Liver (tissue), 9 donors: ENCODE data around the gene IGFL1. TPM values are rescaled to one million over a fixed set of nuclear protein-coding genes. Genes with fewer than 3 reads are reported as not detected.

Experiments used
- DNase-seq: peaks from one replicate; pipeline ENCODE4 v3.0.0-alpha.2; 2017; ENCODE audit warnings: low spot score
- H3K27ac ChIP-seq, 2 donors: one replicate each; pipeline ENCODE4 v1.7.0; 2013; ENCODE audit warnings: inconsistent platforms in 2 of 2, low read length in 2 of 2, control low read depth in 1 of 2, low read depth in 1 of 2, mild to moderate bottlenecking in 1 of 2
- H3K27me3 ChIP-seq, 4 donors: one replicate each; pipeline versions ENCODE4 v1.6.1 to v1.7.0; 2013; ENCODE audit warnings: low read length in 3 of 4, inconsistent platforms in 1 of 4, mild to moderate bottlenecking in 1 of 4, moderate library complexity in 1 of 4; ENCODE audit not compliant: control insufficient read depth in 4 of 4, insufficient read depth in 4 of 4
- H3K36me3 ChIP-seq, 4 donors: one replicate each; pipeline versions ENCODE4 v1.6.1 to v1.7.0; 2013; ENCODE audit warnings: low read length in 3 of 4, mild to moderate bottlenecking in 3 of 4, low read depth in 1 of 4, moderate library complexity in 1 of 4; ENCODE audit not compliant: control insufficient read depth in 4 of 4, insufficient read depth in 3 of 4
- H3K4me1 ChIP-seq, 4 donors: one replicate each; pipeline versions ENCODE4 v1.6.1 to v1.7.0; 2013; ENCODE audit warnings: low read length in 3 of 4, mild to moderate bottlenecking in 3 of 4, moderate library complexity in 1 of 4; ENCODE audit not compliant: control insufficient read depth in 4 of 4, insufficient read depth in 4 of 4
- H3K4me3 ChIP-seq, 3 donors: one replicate each; pipeline versions ENCODE4 v1.6.1 to v1.7.0; 2013; ENCODE audit warnings: low read length in 3 of 3, control low read depth in 1 of 3, low read depth in 1 of 3, mild to moderate bottlenecking in 1 of 3
- H3K9ac ChIP-seq, 2 donors: one replicate each; pipeline ENCODE4 v1.7.0; 2013; ENCODE audit warnings: low read length in 2 of 2, mild to moderate bottlenecking in 2 of 2, moderate library complexity in 2 of 2, control low read depth in 1 of 2, low read depth in 1 of 2
- H3K9me3 ChIP-seq, 4 donors: one replicate each; pipeline versions ENCODE4 v1.6.1 to v1.7.0; 2013; ENCODE audit warnings: low read length in 3 of 4; ENCODE audit not compliant: control insufficient read depth in 4 of 4
- EGR1 ChIP-seq, 2 donors: IDR thresholded peaks; 2 replicates each; pipeline ENCODE4 v1.6.1; 2016 to 2018; ENCODE audit warnings: antibody characterized with exemption in 2 of 2, low read depth in 2 of 2
- FOXA1 ChIP-seq: IDR thresholded peaks from 2 replicates; pipeline ENCODE4 v1.6.1; 2016; ENCODE audit warnings: antibody characterized with exemption
- GABPA ChIP-seq, 2 donors: IDR thresholded peaks in 1 of 2; conservative IDR thresholded peaks in 1 of 2; 2 replicates each; pipeline ENCODE4 v1.6.1; 2016; ENCODE audit warnings: antibody characterized with exemption in 2 of 2, mild to moderate bottlenecking in 1 of 2, moderate library complexity in 1 of 2
- HNF4A ChIP-seq, 2 donors: conservative IDR thresholded peaks; 2 replicates each; pipeline ENCODE4 v1.6.1; 2016; ENCODE audit warnings: antibody characterized with exemption in 2 of 2, mild to moderate bottlenecking in 2 of 2
- JUND ChIP-seq, 2 donors: IDR thresholded peaks; 2 replicates each; pipeline ENCODE4 v1.6.1; 2016; ENCODE audit warnings: antibody characterized with exemption in 2 of 2
- NR2F2 ChIP-seq: IDR thresholded peaks from 2 replicates; pipeline ENCODE4 v1.6.1; 2016; ENCODE audit warnings: antibody characterized with exemption
- RAD21 ChIP-seq, 2 donors: IDR thresholded peaks; 2 replicates each; pipeline ENCODE4 v1.6.1; 2016; ENCODE audit warnings: antibody characterized with exemption in 2 of 2, mild to moderate bottlenecking in 2 of 2
- RXRA ChIP-seq, 2 donors: IDR thresholded peaks; 2 replicates each; pipeline ENCODE4 v1.6.1; 2017 to 2018; ENCODE audit warnings: antibody characterized with exemption in 2 of 2, mild to moderate bottlenecking in 1 of 2
- SP1 ChIP-seq: IDR thresholded peaks from 2 replicates; pipeline ENCODE4 v1.6.1; 2018; ENCODE audit warnings: antibody characterized with exemption, mild to moderate bottlenecking
- TAF1 ChIP-seq: conservative IDR thresholded peaks from 2 replicates; pipeline ENCODE4 v1.6.1; 2016; ENCODE audit warnings: antibody characterized with exemption, mild to moderate bottlenecking
- YY1 ChIP-seq: IDR thresholded peaks from 2 replicates; pipeline ENCODE4 v1.6.1; 2016; ENCODE audit warnings: antibody characterized with exemption, mild to moderate bottlenecking
- whole genome bisulfite sequencing: extraction: QIAGEN DNeasy Blood & Tissue Kit; methylation state at CpG from one replicate; pipeline ENCODE4 v1.1.7; 2013; 5-methylcytosine and 5-hydroxymethylcytosine counted together
- polyA plus RNA-seq, 2 donors: library from polyadenylated mRNA; stranded (reverse) in 1 of 2; unstranded in 1 of 2; fragments of 200-250 nt in 1 of 2; fragments of >200 nt in 1 of 2; fragmentation: Nextera tagmentation in 1 of 2; extraction: Ambion mirVana in 1 of 2; gene quantifications; one replicate each; pipeline versions ENCODE4 v1.2.1 to v1.2.3, GENCODE V29; 2013 to 2015
- total RNA-seq, 2 donors: library from RNA; depleted of rRNA; stranded (reverse); fragments of >200 nt; gene quantifications; one replicate each; pipeline ENCODE4 v1.2.3, GENCODE V29; 2014
- TF ChIP-seq, protein P1 (sequence below): IDR thresholded peaks from 2 replicates; pipeline ENCODE4 v1.6.1; 2016; ENCODE audit warnings: antibody characterized with exemption
- TF ChIP-seq, protein P2 (sequence below): IDR thresholded peaks from 2 replicates; pipeline ENCODE4 v1.6.1; 2016; ENCODE audit warnings: antibody characterized with exemption, mild to moderate bottlenecking
- TF ChIP-seq, protein P3 (sequence below): IDR thresholded peaks from 2 replicates; pipeline ENCODE4 v1.6.1; 2016; ENCODE audit warnings: antibody characterized with exemption
- TF ChIP-seq, protein P4 (sequence below): IDR thresholded peaks from 2 replicates; pipeline ENCODE4 v1.6.1; 2016; ENCODE audit warnings: antibody characterized with exemption
- TF ChIP-seq, protein P5 (sequence below): fragments of 150-350 bp; IDR thresholded peaks from 2 replicates; pipeline ENCODE4 v1.5.1; 2017; ENCODE audit warnings: improper control_type of control experiment, low read depth, low read length; ENCODE audit not compliant: missing input control
- donor health status: healthy.
- donor health status: healthy.
- donor health status: healthy.
- donor health status: healthy.
- donor health status: healthy.

The IGFL1 gene
- total and polyA plus RNA-seq, 4 donors = not detected

DNA sequence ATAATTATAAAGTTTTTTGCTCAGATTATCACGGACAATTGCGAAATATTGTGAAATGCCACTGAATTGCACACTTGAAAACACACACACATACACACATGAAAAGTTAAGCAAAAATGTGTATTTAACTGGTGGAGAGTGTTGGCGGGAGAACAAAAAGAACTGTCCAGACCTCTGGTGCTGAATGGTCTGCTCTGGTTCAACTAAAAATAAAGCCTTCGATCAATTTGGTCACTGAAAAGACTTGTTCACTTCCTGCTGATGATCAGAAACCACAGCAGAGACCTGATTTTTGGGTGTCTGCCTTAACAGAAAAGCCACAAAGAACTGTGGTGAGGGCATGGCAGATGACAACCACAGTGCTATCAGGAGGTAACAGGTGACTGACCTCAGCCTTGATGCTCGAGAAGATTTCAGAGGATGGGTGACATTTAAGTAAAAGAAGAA, 4.0 kb upstream of the IGFL1 start:
- DNase-seq = no peak
- 26% methylated on average over 5 of the region's 5 CpGs for WGBS
- peaks cover 0 to 2% (median 0%) of the 10 kb centered on the region in 4 donors for H3K27me3 ChIP-seq

DNA sequence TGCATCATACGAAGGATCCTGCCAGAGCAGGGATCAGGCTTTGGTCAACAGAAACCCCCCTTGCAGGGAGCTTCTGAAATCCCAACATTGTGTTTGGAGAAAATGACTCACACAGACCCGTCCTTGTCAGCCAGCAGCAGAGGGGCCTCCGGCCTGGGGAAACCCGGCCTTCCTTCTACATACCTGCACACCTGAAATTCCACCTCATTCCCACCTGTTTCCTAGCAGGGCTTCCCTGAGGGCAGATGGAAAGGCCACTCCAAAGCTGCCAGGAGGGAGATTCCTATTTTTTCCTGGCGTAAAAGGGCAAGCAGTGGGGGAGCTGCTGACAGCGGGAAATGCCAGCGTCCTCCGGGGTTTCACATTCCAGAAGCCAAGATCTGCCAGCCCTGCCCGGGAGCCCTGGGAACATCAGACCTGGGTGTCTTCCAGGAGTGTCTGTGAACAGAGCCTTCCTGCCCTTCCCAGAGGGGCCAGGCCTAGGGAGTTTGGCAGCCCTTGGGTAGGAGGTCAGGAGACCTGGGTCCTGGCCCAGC, 3.0 kb upstream of the IGFL1 start:
- WGBS = 61% methylated on average over 9 of the region's 9 CpGs
- H3K27me3 ChIP-seq = peaks cover 0 to 2% (median 0%) of the 10 kb centered on the region in 4 donors
- TF ChIP-seq SP1 = no peak
- TF ChIP-seq, protein P1, sequence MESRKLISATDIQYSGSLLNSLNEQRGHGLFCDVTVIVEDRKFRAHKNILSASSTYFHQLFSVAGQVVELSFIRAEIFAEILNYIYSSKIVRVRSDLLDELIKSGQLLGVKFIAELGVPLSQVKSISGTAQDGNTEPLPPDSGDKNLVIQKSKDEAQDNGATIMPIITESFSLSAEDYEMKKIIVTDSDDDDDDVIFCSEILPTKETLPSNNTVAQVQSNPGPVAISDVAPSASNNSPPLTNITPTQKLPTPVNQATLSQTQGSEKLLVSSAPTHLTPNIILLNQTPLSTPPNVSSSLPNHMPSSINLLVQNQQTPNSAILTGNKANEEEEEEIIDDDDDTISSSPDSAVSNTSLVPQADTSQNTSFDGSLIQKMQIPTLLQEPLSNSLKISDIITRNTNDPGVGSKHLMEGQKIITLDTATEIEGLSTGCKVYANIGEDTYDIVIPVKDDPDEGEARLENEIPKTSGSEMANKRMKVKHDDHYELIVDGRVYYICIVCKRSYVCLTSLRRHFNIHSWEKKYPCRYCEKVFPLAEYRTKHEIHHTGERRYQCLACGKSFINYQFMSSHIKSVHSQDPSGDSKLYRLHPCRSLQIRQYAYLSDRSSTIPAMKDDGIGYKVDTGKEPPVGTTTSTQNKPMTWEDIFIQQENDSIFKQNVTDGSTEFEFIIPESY = no peak
- TF ChIP-seq, protein P2, sequence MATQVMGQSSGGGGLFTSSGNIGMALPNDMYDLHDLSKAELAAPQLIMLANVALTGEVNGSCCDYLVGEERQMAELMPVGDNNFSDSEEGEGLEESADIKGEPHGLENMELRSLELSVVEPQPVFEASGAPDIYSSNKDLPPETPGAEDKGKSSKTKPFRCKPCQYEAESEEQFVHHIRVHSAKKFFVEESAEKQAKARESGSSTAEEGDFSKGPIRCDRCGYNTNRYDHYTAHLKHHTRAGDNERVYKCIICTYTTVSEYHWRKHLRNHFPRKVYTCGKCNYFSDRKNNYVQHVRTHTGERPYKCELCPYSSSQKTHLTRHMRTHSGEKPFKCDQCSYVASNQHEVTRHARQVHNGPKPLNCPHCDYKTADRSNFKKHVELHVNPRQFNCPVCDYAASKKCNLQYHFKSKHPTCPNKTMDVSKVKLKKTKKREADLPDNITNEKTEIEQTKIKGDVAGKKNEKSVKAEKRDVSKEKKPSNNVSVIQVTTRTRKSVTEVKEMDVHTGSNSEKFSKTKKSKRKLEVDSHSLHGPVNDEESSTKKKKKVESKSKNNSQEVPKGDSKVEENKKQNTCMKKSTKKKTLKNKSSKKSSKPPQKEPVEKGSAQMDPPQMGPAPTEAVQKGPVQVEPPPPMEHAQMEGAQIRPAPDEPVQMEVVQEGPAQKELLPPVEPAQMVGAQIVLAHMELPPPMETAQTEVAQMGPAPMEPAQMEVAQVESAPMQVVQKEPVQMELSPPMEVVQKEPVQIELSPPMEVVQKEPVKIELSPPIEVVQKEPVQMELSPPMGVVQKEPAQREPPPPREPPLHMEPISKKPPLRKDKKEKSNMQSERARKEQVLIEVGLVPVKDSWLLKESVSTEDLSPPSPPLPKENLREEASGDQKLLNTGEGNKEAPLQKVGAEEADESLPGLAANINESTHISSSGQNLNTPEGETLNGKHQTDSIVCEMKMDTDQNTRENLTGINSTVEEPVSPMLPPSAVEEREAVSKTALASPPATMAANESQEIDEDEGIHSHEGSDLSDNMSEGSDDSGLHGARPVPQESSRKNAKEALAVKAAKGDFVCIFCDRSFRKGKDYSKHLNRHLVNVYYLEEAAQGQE = no peak
- no peak for TF ChIP-seq FOXA1
- TF ChIP-seq RAD21 (IDR thresholded peaks at IDR 0.05) = no peak
- TF ChIP-seq JUND (IDR thresholded peaks at IDR 0.05) = no peak
- TF ChIP-seq, protein P3, sequence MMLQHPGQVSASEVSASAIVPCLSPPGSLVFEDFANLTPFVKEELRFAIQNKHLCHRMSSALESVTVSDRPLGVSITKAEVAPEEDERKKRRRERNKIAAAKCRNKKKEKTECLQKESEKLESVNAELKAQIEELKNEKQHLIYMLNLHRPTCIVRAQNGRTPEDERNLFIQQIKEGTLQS = no peak
- TF ChIP-seq, protein P4, sequence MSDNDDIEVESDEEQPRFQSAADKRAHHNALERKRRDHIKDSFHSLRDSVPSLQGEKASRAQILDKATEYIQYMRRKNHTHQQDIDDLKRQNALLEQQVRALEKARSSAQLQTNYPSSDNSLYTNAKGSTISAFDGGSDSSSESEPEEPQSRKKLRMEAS = no peak
- no peak for TF ChIP-seq NR2F2
- TF ChIP-seq EGR1 (IDR thresholded peaks at IDR 0.05; ENCODE audit: low read depth in 2 of 2) = no peak
- TF ChIP-seq GABPA (IDR thresholded peaks at IDR 0.05 in 1 of 2, conservative IDR thresholded peaks at IDR 0.05 in 1 of 2) = no peak
- TF ChIP-seq TAF1 = no peak
- TF ChIP-seq, protein P5, sequence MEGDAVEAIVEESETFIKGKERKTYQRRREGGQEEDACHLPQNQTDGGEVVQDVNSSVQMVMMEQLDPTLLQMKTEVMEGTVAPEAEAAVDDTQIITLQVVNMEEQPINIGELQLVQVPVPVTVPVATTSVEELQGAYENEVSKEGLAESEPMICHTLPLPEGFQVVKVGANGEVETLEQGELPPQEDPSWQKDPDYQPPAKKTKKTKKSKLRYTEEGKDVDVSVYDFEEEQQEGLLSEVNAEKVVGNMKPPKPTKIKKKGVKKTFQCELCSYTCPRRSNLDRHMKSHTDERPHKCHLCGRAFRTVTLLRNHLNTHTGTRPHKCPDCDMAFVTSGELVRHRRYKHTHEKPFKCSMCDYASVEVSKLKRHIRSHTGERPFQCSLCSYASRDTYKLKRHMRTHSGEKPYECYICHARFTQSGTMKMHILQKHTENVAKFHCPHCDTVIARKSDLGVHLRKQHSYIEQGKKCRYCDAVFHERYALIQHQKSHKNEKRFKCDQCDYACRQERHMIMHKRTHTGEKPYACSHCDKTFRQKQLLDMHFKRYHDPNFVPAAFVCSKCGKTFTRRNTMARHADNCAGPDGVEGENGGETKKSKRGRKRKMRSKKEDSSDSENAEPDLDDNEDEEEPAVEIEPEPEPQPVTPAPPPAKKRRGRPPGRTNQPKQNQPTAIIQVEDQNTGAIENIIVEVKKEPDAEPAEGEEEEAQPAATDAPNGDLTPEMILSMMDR = no peak
- TF ChIP-seq RXRA (IDR thresholded peaks at IDR 0.05) = no peak
- no peak for TF ChIP-seq YY1
- TF ChIP-seq HNF4A (conservative IDR thresholded peaks at IDR 0.05) = no peak

More for the DNA sequence above, 4.0 kb upstream of the IGFL1 start:
- Histone ChIP-seq H3K27ac (no peak overlapping the region), H3K36me3 (no peaks in the 10 kb centered on the region), H3K9ac (no peak overlapping the region), H3K4me1 (no peaks in the 10 kb centered on the region), H3K9me3 (no peaks in the 10 kb centered on the region), H3K4me3 (no peak overlapping the region)
- TF ChIP-seq, protein P2 = peak; percentile 98
- no peak for TF ChIP-seq GABPA (IDR thresholded peaks at IDR 0.05 in 1 of 2, conservative IDR thresholded peaks at IDR 0.05 in 1 of 2)

More for the DNA sequence above, 3.0 kb upstream of the IGFL1 start:
- Histone ChIP-seq H3K4me1 (no peaks in the 10 kb centered on the region), H3K4me3 (no peak overlapping the region), H3K36me3 (no peaks in the 10 kb centered on the region), H3K9me3 (no peaks in the 10 kb centered on the region), H3K9ac (no peak overlapping the region), H3K27ac (no peak overlapping the region)
- no peak for DNase-seq
